GM19240 (cell line): ENCODE data around the gene ZRSR2.

Experiments
- DNase-seq: peaks from one replicate; pipeline ENCODE4 v3.0.0; 2011; ENCODE audit warnings: low spot score; ENCODE audit not compliant: insufficient read length

Gene ZRSR2

GRCh38 chrX:15849555-15849954 is 59.3 kb downstream of the ZRSR2 start:
- DNase-seq: no peak

DNA sequence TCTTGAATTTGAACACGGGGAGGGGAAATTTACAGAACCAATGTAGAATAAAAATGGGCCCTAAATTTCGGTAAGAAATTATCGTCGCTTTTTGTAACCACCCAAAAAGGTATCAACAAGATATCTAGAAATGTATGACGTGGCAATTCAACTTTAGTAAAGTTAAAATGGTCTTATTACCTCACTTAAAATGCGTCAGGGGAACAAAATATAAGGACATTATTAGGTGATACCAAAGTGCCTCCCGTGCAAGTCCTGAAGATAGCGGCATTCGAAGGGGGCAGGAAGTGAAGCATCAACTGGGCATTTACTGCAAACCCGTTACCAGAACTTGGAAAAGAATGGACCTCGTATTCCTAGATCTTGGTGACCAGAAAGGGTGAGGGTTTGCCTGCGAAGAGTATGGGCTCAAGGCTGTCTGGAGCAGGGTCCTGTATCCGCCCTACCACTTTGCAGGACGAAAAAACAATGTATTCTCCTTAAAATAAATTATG is 63.3 kb downstream of the ZRSR2 start:
- DNase-seq: no peak

- DNase-seq: peak; percentile 8
Observed at GRCh38 chrX:15854080-15854655, 63.9 kb downstream of the ZRSR2 start.

DNA sequence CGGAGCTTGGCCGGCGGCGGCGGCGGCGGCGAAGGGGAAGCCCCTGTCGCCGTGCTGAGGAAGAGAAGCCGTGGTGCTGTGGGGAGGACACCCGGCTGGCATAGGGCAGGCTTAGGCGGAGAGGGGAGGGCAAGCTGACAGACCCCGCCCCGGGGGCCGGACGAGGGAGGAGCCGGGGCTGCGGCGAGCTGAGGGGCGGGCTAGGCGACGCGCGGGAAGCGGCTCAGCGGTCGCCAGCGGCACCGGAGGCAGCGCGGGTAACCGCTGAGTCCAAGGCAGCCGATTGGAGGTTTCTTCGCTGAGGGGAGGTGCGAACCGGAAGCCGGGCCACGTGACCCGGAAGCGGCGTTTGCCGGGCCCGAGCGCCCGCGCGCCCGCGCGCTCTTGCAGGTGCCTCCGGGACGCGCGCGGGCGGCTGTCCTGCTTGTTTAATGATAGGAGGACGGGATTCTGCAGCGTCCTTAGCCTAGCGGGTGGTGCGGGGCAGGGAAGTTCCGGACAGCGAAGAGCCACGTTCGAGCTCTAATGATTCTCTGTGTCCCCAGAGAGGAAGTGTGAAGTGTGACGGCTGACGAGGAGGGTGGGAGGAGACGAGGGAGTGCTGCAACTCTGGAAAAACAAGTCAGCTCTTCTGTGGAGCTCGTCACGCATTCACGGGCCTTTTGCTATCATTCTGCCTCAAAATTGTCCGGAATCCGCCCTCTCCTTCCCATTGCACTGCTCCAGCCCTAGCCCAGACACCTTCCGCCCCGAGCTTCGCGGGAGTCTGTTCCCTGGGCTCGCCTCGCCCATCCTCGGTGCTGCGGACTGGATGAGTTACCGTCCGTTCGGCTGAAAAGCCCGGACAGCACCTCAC is 64.7 kb downstream of the ZRSR2 start, which contains the start of gene AP1S2:
TSS of gene AP1S2 (minus strand) at position 102 of the 856 bp plus-strand sequence. CDS start 2,289 bp downstream, outside the sequence.
- peak; percentile 74 for DNase-seq

- DNase-seq: no peak
Observed at GRCh38 chrX:15855568-15856221, 65.4 kb downstream of the ZRSR2 start.

GRCh38 chrX:15856222-15856587 is 65.9 kb downstream of the ZRSR2 start:
- DNase-seq: no peak

- no peak for DNase-seq
Observed at GRCh38 chrX:15856636-15857035, 66.4 kb downstream of the ZRSR2 start.

DNA sequence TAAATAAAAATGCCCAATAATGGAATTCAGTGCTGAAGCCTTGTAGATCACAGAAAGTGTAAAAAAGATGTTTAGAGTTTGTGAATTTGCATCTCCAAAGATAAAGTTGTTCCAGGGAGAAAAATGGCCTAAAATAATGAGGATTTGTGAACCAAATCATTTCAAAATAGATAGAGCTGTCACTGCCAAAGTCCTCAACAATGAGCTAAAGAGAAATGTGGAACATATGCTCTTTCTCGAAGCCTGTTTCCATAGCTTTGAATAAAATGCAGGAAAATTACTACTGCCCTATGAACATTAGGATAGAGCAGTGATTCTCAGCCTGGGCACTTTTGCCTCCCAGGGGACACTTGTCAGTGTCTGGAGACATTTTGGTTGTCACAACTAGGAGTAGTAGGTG is 67.8 kb downstream of the ZRSR2 start:
- DNase-seq: no peak

GRCh38 chrX:15860921-15861320 is 70.6 kb downstream of the ZRSR2 start:
- DNase-seq: no peak

GRCh38 chrX:15864023-15864422 is 73.7 kb downstream of the ZRSR2 start:
- DNase-seq: no peak

- DNase-seq: no peak
Observed at GRCh38 chrX:15864629-15865028, 74.3 kb downstream of the ZRSR2 start.

GRCh38 chrX:15866147-15866546 is 75.9 kb downstream of the ZRSR2 start:
- no peak for DNase-seq

DNA sequence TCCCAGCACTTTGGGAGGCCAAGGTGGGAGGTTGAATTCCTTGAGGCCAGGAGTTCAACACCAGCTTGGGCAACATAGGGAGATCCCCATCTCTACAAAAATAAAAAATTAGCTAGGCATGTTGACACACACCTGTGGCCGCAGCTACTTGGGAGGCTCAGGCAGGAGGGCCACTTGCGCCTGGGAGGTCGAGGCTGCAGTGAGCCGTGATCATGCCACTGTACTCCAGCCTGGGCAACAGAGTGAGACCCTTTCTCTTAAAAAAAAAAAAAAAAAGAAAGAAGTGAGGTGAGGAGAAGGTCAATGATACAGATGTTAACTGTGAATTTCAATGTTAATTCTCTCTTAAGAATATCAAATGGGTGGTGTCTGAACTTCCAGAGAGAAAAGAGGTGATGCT is 79.4 kb downstream of the ZRSR2 start:
- no peak for DNase-seq

GRCh38 chrX:15870310-15870709 is 80.0 kb downstream of the ZRSR2 start:
- no peak for DNase-seq
